ENCODE results near the gene PUDP.
"Not testable (repeated sequence)": the region's sequence is repeated elsewhere in the genome, so short reads cannot be mapped to it uniquely, and the experiment has no call there.

- TF ChIP-seq, protein P1, sequence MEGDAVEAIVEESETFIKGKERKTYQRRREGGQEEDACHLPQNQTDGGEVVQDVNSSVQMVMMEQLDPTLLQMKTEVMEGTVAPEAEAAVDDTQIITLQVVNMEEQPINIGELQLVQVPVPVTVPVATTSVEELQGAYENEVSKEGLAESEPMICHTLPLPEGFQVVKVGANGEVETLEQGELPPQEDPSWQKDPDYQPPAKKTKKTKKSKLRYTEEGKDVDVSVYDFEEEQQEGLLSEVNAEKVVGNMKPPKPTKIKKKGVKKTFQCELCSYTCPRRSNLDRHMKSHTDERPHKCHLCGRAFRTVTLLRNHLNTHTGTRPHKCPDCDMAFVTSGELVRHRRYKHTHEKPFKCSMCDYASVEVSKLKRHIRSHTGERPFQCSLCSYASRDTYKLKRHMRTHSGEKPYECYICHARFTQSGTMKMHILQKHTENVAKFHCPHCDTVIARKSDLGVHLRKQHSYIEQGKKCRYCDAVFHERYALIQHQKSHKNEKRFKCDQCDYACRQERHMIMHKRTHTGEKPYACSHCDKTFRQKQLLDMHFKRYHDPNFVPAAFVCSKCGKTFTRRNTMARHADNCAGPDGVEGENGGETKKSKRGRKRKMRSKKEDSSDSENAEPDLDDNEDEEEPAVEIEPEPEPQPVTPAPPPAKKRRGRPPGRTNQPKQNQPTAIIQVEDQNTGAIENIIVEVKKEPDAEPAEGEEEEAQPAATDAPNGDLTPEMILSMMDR (IDR thresholded peaks at IDR 0.05) = not testable (repeated sequence)
- TF ChIP-seq POLR2A, EP300 (IDR thresholded peaks at IDR 0.05): not testable (repeated sequence)
Observed at GRCh38 chrX:7010897-7011296, 137.1 kb downstream of the PUDP start.
